Suprapubic skin (tissue), 3 donors: ENCODE results near the gene ZNF672.

Experiments used
- POLR2AphosphoS5 ChIP-seq, 3 donors: sonication (generic); formaldehyde crosslinking; IDR thresholded peaks; one replicate each; pipeline ENCODE4 v1.6.1; 2017; ENCODE audit warnings: antibody characterized with exemption in 3 of 3
- TF ChIP-seq, protein P1 (sequence below), 2 donors: fragments of 200-600 bp in 1 of 2; fragments of 450-650 bp in 1 of 2; sonication (generic) in 1 of 2; IDR thresholded peaks; one replicate each; pipeline ENCODE4 v1.5.1; 2016 to 2019; ENCODE audit warnings: antibody characterized with exemption in 2 of 2, mild to moderate bottlenecking in 1 of 2, moderate library complexity in 1 of 2

DNA sequence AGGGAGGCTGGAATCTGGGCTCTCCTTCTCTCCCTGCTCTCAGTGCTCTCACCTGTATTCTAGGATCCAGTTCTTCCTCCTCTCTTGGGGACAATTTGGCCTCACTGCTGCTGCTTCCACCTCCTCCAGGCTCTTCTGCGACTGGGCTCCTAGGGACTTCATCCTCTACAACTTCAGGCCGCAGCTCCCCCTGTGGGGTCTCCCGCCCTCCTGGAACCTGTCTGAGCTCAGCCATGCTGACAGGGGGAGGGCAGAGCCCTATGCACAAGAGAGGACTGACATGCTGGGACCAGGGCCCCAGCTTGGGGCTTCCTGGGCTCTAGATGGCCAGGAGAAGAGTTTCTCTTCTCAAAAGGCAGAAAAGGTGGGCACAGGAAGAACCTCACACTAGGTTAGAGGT lies 13.3 kb upstream of the ZNF672 start:
- TF ChIP-seq, protein P1, sequence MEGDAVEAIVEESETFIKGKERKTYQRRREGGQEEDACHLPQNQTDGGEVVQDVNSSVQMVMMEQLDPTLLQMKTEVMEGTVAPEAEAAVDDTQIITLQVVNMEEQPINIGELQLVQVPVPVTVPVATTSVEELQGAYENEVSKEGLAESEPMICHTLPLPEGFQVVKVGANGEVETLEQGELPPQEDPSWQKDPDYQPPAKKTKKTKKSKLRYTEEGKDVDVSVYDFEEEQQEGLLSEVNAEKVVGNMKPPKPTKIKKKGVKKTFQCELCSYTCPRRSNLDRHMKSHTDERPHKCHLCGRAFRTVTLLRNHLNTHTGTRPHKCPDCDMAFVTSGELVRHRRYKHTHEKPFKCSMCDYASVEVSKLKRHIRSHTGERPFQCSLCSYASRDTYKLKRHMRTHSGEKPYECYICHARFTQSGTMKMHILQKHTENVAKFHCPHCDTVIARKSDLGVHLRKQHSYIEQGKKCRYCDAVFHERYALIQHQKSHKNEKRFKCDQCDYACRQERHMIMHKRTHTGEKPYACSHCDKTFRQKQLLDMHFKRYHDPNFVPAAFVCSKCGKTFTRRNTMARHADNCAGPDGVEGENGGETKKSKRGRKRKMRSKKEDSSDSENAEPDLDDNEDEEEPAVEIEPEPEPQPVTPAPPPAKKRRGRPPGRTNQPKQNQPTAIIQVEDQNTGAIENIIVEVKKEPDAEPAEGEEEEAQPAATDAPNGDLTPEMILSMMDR (IDR thresholded peaks at IDR 0.05): no peak
- TF ChIP-seq POLR2AphosphoS5 (IDR thresholded peaks at IDR 0.05): no peak
